Tibial artery (tissue), 4 donors: ENCODE results near the gene CFAP410.

Experiments used
- DNase-seq, 2 donors: peaks; one replicate each; pipeline ENCODE4 v3.0.0-alpha.2; 2019
- H3K27ac ChIP-seq, 2 donors: fragments of 200-600 bp; sonication (generic) in 1 of 2; 1 replicate in 1 of 2; 2 replicates in 1 of 2; pipeline ENCODE4 v1.5.1; 2018 to 2019; ENCODE audit warnings: mild to moderate bottlenecking in 1 of 2
- H3K27me3 ChIP-seq, 2 donors: fragments of 200-600 bp; sonication (generic) in 1 of 2; one replicate each; pipeline versions ENCODE4 v1.5.1 to v1.6.0; 2016 to 2019
- H3K36me3 ChIP-seq, 3 donors: fragments of 200-600 bp; sonication (generic) in 2 of 3; one replicate each; pipeline ENCODE4 v1.5.1; 2016 to 2019; ENCODE audit warnings: mild to moderate bottlenecking in 2 of 3
- H3K4me1 ChIP-seq, 4 donors: fragments of 200-600 bp; sonication (generic) in 2 of 4; 1 replicate in 3 of 4; 2 replicates in 1 of 4; pipeline ENCODE4 v1.5.1; 2016 to 2019
- H3K4me3 ChIP-seq, 2 donors: fragments of 200-600 bp; sonication (generic) in 1 of 2; 1 replicate in 1 of 2; 2 replicates in 1 of 2; pipeline ENCODE4 v1.5.1; 2018 to 2019; ENCODE audit warnings: mild to moderate bottlenecking in 2 of 2
- H3K9me3 ChIP-seq, 3 donors: fragments of 200-600 bp; sonication (generic) in 1 of 3; one replicate each; pipeline ENCODE4 v1.5.1; 2016 to 2019
- CTCF ChIP-seq, 2 experiments: fragments of 200-600 bp in 1 of 2; fragments of 450-650 bp in 1 of 2; IDR thresholded peaks; one replicate each; pipeline ENCODE4 v1.5.1; 2017 to 2019; ENCODE audit warnings: antibody characterized with exemption in 2 of 2, mild to moderate bottlenecking in 1 of 2, moderate library complexity in 1 of 2
- intact Hi-C: fragments of 100-400 bp; cut with DNase I; formaldehyde crosslinking; loops from one replicate; pipeline ENCODE4 v1.15.0; 2023; ENCODE audit warnings: low total_unique reads

CFAP410 gene

DNA sequence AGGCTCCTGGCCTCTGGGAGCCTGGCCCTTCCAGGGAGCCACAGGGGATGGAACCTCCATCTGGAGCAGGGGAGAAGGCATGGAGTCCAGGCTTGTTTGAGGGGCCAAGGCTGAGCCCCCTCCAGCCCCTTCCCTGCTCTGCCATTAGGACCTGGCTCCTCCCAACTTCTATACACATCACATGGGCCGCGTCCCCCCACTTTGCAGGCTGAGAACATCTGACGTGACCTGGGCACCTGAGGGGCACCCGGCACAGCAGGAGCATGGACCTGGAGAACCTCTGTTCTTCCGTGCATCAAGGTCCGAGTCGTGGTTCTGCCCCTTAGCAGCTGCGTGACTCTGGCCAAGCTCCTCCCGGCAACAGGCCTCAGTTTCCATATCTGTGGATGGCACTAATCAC, 57.4 kb downstream of the CFAP410 start:
- no peak overlapping the region for H3K4me3 ChIP-seq
- no peak overlapping the region for H3K27ac ChIP-seq
- H3K27me3 ChIP-seq: peaks cover 0 to 33% of the 10 kb centered on the region in 2 donors
- no peak for TF ChIP-seq CTCF (IDR thresholded peaks at IDR 0.05)
- no peaks in the 10 kb centered on the region for H3K9me3 ChIP-seq
- intact Hi-C loops: no loop called here
- no peak for DNase-seq
- peaks cover 0 to 11% (median 4%) of the 10 kb centered on the region in 4 donors for H3K4me1 ChIP-seq
- no peaks in the 10 kb centered on the region for H3K36me3 ChIP-seq

DNA sequence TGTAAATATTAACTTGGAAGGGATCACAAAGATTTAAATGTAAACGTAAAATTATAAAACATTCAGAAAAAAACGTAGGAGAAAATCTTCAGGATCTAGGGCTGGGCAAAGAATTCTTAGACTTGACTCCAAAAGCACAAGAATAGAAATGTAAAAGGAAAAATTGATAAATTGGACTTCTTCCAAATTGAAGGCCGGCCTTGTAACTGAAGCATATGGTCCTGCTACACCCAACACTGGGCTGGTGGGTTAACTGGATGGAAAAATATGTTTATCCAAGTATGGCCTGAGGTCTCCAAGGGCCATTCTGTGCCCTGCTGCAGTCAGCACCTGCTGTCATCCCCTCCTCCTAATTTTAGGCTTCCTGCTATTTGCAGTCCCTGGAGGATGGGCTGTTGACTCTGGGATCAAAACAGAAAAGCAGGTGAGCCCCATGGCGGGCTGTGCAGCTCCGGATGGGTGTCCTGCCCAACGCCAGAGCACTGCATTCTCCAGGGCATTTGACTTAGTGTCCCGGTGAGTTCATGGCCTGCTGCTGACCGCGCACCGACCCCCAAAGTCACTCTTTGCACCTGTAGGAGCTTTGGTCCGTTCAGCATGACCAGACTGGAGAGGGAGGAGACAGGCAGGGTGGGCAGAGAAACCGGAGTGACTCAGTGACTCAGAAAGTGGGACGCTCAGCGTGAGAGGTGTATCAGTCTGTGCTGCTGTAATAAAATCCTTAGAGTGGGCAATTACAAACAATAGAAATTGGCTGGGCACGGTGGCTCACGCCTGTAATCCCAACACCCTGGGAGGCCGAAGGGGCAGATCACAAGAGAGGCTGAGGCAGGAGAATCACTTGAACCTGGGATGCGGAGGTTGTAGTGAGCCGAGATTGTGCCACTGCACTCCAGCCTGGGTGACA, 59.6 kb downstream of the CFAP410 start:
- peaks cover 0 to 3% (median 0%) of the 10 kb centered on the region in 3 donors for H3K9me3 ChIP-seq
- DNase-seq: no peak
- no peak overlapping the region for H3K4me3 ChIP-seq
- no peaks in the 10 kb centered on the region for H3K4me1 ChIP-seq
- H3K27me3 ChIP-seq: peaks cover 0 to 11% of the 10 kb centered on the region in 2 donors
- H3K36me3 ChIP-seq: no peaks in the 10 kb centered on the region
- no peak for TF ChIP-seq CTCF (IDR thresholded peaks at IDR 0.05)
- intact Hi-C loops: no loop called here
- no peak overlapping the region for H3K27ac ChIP-seq
